H1 (cell line): ENCODE measurements around the gene RAMP1. TPM values are rescaled to one million over a fixed set of nuclear protein-coding genes. Genes with fewer than 3 reads are reported as not detected.
A peak's percentile ranks its signal among the peaks of the same experiment; 100 is the strongest.

Source experiments
- KDM4A ChIP-seq: IDR thresholded peaks from one replicate; pipeline ENCODE4 v1.7.1; 2012; ENCODE audit warnings: low read depth, mild to moderate bottlenecking, moderate library complexity, low read length, inconsistent platforms; ENCODE audit not compliant: severe bottlenecking
- PHF8 ChIP-seq: fragments of 200-600 bp; sonication (generic); conservative IDR thresholded peaks from 2 replicates; pipeline ENCODE4 v1.7.1; 2012; ENCODE audit warnings: low read depth, mild to moderate bottlenecking, inconsistent platforms, low read length, moderate library complexity
- RAD21 ChIP-seq, 2 experiments: IDR thresholded peaks in 1 of 2; conservative IDR thresholded peaks in 1 of 2; 2 replicates each; pipeline ENCODE4 v1.6.1; 2011; ENCODE audit warnings: low read depth in 2 of 2, low read length in 2 of 2, improper control_type of control experiment in 1 of 2, inconsistent platforms in 1 of 2, mild to moderate bottlenecking in 1 of 2, moderate library complexity in 1 of 2
- SIN3A ChIP-seq, 2 experiments: IDR thresholded peaks in 1 of 2; conservative IDR thresholded peaks in 1 of 2; 2 replicates each; pipeline ENCODE4 v1.6.1; 2011 to 2012; ENCODE audit warnings: low read length in 2 of 2, improper control_type of control experiment in 1 of 2, low read depth in 1 of 2, mild to moderate bottlenecking in 1 of 2
- polyA plus RNA-seq, 7 experiments: library from polyadenylated mRNA; depleted of rRNA in 3 of 7; stranded (reverse) in 5 of 7; unstranded in 2 of 7; fragments of >200 nt in 5 of 7; fragments of 200-250 nt in 2 of 7; gene quantifications; 1 replicate in 5 of 7; 2 replicates in 1 of 7; 4 replicates in 1 of 7; pipeline versions ENCODE4 v1.2.1 to v1.2.3, GENCODE V29; 2011 to 2013; ENCODE audit warnings: missing spikeins in 2 of 7, mixed read lengths in 2 of 7
- total RNA-seq: library from RNA; stranded (reverse); fragmentation: NEBNext Ultra II Directional; extraction: Animal tissue kit (Norgen Biotek cat#: 25700); gene quantifications from 2 replicates; pipeline ENCODE4 v1.2.1, GENCODE V29; 2021
- TF ChIP-seq, protein P1 (sequence below): IDR thresholded peaks from 2 replicates; pipeline ENCODE4 v1.6.1; 2012; ENCODE audit warnings: inconsistent platforms

RAMP1 gene
- total and polyA plus RNA-seq, 2 of the 8 experiments (the other 6 are each of a cell fraction or from before 2014, with no cell fraction given), result 0.65 to 4.3 TPM

DNA sequence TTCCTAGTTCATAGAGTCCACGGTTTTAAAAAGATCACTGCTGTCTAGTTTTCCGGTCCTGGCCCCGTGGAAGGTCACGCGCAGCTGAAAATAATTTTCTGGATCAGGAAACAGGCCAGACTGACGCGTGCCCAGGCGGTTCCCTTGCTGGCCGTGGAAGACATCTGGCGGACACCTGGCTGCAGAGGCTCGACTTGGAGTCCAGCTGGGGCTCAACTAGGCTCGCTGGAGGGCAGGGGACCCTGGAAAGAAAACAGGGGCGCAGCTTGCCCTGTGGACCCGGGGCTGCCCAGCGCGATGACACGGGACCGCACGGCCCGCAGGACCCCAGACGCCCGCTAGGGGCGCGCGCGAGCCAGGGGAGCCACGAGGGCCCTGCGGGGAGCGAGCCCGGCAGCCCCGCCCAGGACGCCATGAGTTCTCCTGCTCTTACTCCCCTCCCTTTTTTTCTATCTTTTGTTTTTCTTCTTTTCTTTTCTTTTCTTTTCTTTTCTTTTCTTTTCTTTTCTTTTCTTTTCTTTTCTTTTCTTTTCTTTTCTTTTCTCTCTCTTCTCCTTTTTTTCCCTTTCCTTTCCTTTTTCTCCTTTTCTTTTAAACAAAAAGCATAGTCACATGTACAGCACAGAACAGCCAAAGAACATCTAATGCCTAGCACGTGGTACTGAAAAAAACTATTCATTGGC, 64.2 kb downstream of the RAMP1 start (continued):
- 0 out of 4 replicates have a peak, but pooled peaks of 1 of the 2 experiments have one; percentile 25 for TF ChIP-seq SIN3A (conservative IDR thresholded peaks at IDR 0.05 in 1 of 2, IDR thresholded peaks at IDR 0.05 in 1 of 2; ENCODE audit: low read depth in 1 of 2, low read length in 2 of 2)
- TF ChIP-seq RAD21 (IDR thresholded peaks at IDR 0.05 in 1 of 2, conservative IDR thresholded peaks at IDR 0.05 in 1 of 2; ENCODE audit: low read depth in 2 of 2, low read length in 2 of 2), result peak; percentile 78 to 85
- peak; percentile 38 for TF ChIP-seq KDM4A
- no peak for TF ChIP-seq PHF8
- TF ChIP-seq, protein P1, sequence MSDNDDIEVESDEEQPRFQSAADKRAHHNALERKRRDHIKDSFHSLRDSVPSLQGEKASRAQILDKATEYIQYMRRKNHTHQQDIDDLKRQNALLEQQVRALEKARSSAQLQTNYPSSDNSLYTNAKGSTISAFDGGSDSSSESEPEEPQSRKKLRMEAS, result peak; percentile 89
